Measurements from ENCODE around the gene KCNQ5.
A peak's percentile ranks its signal among the peaks of the same experiment; 100 is the strongest.

Gene KCNQ5

GRCh38 chr6:73062837-73063236, 441.0 kb downstream of the KCNQ5 start:
- H3K36me3 Mint-ChIP-seq, result peaks cover 7% of the 10 kb centered on the region
- H3K4me3 Mint-ChIP-seq, result no peak overlapping the region
- no peak for ATAC-seq
- H3K4me1 Mint-ChIP-seq, result peaks cover 7% of the 10 kb centered on the region
- no peaks in the 10 kb centered on the region for H3K27me3 Mint-ChIP-seq
- H3K27ac Mint-ChIP-seq, result no peak overlapping the region
- peaks cover 3% of the 10 kb centered on the region for H3K9me3 Mint-ChIP-seq

- no peak for ATAC-seq
- Mint-ChIP-seq H3K4me1 (peaks cover 7% of the 10 kb centered on the region), H3K27me3 (no peaks in the 10 kb centered on the region), H3K4me3 (no peak overlapping the region), H3K27ac (no peak overlapping the region), H3K36me3 (peaks cover 7% of the 10 kb centered on the region), H3K9me3 (peaks cover 3% of the 10 kb centered on the region)
Observed at GRCh38 chr6:73064266-73064665, 442.4 kb downstream of the KCNQ5 start.

GRCh38 chr6:73073238-73073637, 451.4 kb downstream of the KCNQ5 start:
- Mint-ChIP-seq H3K4me1 (no peaks in the 10 kb centered on the region), H3K27ac (no peak overlapping the region), H3K9me3 (no peaks in the 10 kb centered on the region), H3K4me3 (no peak overlapping the region), H3K36me3 (peaks cover 6% of the 10 kb centered on the region), H3K27me3 (no peaks in the 10 kb centered on the region)
- no peak for ATAC-seq

- ATAC-seq, result no peak
- no peaks in the 10 kb centered on the region for H3K27me3 Mint-ChIP-seq
- no peak overlapping the region for H3K4me3 Mint-ChIP-seq
- no peak overlapping the region for H3K27ac Mint-ChIP-seq
- peaks cover under 1% of the 10 kb centered on the region for H3K4me1 Mint-ChIP-seq
- no peaks in the 10 kb centered on the region for H3K9me3 Mint-ChIP-seq
- peaks cover 6% of the 10 kb centered on the region for H3K36me3 Mint-ChIP-seq
Observed at GRCh38 chr6:73074175-73074574, 452.3 kb downstream of the KCNQ5 start.

DNA sequence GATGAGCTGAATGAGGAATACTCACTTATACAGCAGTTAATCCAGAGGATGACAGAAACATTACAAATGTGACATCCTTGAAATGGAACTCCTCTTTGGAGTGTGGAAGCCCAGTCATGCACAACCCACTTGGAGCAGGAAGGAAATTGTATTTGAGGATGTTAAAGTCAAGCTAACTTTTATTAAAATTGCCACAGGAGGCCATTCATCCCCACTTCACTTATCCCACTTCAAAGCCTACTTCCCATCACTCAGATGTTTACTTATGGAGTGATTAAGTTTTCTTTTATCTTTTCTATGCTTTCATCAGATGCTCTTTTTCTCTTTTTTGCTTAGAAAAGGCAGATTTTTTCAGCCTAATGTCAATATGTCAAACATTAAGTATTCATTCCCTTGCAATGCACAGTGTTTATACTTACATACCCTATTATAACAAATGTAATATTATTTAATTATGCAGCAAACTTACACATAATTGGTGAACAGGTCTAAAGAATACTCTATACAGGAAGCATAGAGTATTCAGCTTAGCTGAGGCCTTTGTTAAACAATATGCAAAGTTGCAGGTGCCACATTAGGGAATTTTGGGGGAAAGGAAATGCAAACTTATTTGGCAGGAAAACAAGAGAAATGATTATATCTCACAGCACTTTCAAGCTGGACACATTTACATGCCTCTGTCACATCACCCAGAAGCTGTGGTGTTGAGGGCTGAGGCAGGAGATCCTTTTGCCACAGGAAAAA, 454.5 kb downstream of the KCNQ5 start:
- Mint-ChIP-seq H3K27ac (no peak overlapping the region), H3K4me3 (no peak overlapping the region), H3K36me3 (peaks cover 6% of the 10 kb centered on the region), H3K27me3 (no peaks in the 10 kb centered on the region), H3K9me3 (no peaks in the 10 kb centered on the region), H3K4me1 (peaks cover 11% of the 10 kb centered on the region)
- no peak for ATAC-seq

GRCh38 chr6:73078333-73078862, 456.5 kb downstream of the KCNQ5 start:
- Mint-ChIP-seq H3K27me3 (no peaks in the 10 kb centered on the region), H3K4me3 (no peak overlapping the region), H3K27ac (no peak overlapping the region), H3K4me1 (peaks cover 11% of the 10 kb centered on the region), H3K36me3 (peaks cover 6% of the 10 kb centered on the region), H3K9me3 (no peaks in the 10 kb centered on the region)
- ATAC-seq, result no peak

- peaks cover 11% of the 10 kb centered on the region for H3K4me1 Mint-ChIP-seq
- peaks cover 6% of the 10 kb centered on the region for H3K36me3 Mint-ChIP-seq
- no peak for ATAC-seq
- H3K27me3 Mint-ChIP-seq, result no peaks in the 10 kb centered on the region
- H3K27ac Mint-ChIP-seq, result peak overlapping the region; percentile 23
- no peaks in the 10 kb centered on the region for H3K9me3 Mint-ChIP-seq
- H3K4me3 Mint-ChIP-seq, result no peak overlapping the region
Observed at GRCh38 chr6:73078908-73079610, 457.2 kb downstream of the KCNQ5 start.

- peaks cover 11% of the 10 kb centered on the region for H3K4me1 Mint-ChIP-seq
- H3K4me3 Mint-ChIP-seq, result no peak overlapping the region
- H3K27ac Mint-ChIP-seq, result peak overlapping the region; percentile 23
- ATAC-seq, result no peak
- H3K9me3 Mint-ChIP-seq, result no peaks in the 10 kb centered on the region
- H3K27me3 Mint-ChIP-seq, result no peaks in the 10 kb centered on the region
- peaks cover 6% of the 10 kb centered on the region for H3K36me3 Mint-ChIP-seq
Observed at GRCh38 chr6:73079611-73079955, 457.7 kb downstream of the KCNQ5 start.

GRCh38 chr6:73079978-73080377, 458.1 kb downstream of the KCNQ5 start:
- Mint-ChIP-seq H3K4me3 (no peak overlapping the region), H3K36me3 (peaks cover 6% of the 10 kb centered on the region), H3K27ac (peak overlapping the region; percentile 23)

DNA sequence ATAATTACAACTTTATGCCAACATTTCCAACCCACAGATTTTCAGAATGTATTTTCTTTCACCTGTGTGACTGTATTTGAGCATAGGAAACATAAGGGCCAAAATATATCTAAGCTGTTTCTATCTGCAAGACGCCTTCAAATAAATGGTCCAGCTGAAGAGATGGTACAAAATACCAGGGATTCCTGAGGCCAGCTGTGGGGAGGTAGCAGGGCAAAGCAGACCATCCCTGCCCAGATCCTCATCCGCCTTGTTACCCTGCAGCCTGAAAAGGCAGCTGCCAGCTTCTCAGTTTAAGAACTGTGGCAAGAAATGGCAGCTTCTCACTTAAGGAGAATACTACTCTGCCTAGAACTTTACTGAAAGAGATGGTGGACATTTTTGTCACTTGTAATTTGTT, 460.1 kb downstream of the KCNQ5 start:
- Mint-ChIP-seq H3K4me3 (no peak overlapping the region), H3K4me1 (peaks cover 11% of the 10 kb centered on the region), H3K27me3 (no peaks in the 10 kb centered on the region), H3K9me3 (peaks cover 4% of the 10 kb centered on the region), H3K36me3 (peaks cover 9% of the 10 kb centered on the region), H3K27ac (no peak overlapping the region)
- no peak for ATAC-seq

More at GRCh38 chr6:73079978-73080377, 458.1 kb downstream of the KCNQ5 start:
- no peaks in the 10 kb centered on the region for H3K9me3 Mint-ChIP-seq
- no peaks in the 10 kb centered on the region for H3K27me3 Mint-ChIP-seq
- peaks cover 11% of the 10 kb centered on the region for H3K4me1 Mint-ChIP-seq
- ATAC-seq, result peak; percentile 79

DNA sequence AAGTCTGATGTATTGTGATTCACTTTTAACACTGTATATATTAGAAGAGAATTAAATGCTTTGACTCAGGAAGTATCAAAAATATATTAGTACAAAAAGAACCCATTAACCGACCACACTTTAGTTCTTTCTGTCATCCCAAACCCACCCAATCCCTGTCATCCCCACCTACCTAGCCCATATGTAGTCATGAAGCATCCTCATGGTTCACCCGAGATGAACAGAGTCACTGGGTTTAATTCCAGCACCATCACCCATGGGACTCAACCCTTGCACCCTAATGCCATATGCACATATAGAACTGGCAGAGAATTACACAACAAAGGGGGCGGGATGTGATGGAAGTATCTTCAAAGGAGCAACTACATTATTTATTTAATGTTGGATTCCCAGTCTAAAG, 462.0 kb downstream of the KCNQ5 start:
- Mint-ChIP-seq H3K9me3 (peaks cover 4% of the 10 kb centered on the region), H3K27ac (no peak overlapping the region), H3K27me3 (no peaks in the 10 kb centered on the region), H3K4me1 (peaks cover 20% of the 10 kb centered on the region), H3K4me3 (no peak overlapping the region), H3K36me3 (peaks cover 29% of the 10 kb centered on the region)
- ATAC-seq, result no peak

- Mint-ChIP-seq H3K4me3 (no peak overlapping the region), H3K27ac (no peak overlapping the region), H3K36me3 (peaks cover 44% of the 10 kb centered on the region), H3K27me3 (no peaks in the 10 kb centered on the region), H3K4me1 (peaks cover 10% of the 10 kb centered on the region), H3K9me3 (peaks cover 4% of the 10 kb centered on the region)
- ATAC-seq, result no peak
Observed at GRCh38 chr6:73085443-73085871, 463.6 kb downstream of the KCNQ5 start.

GRCh38 chr6:73086726-73087125, 464.9 kb downstream of the KCNQ5 start:
- Mint-ChIP-seq H3K27ac (no peak overlapping the region), H3K27me3 (no peaks in the 10 kb centered on the region), H3K4me3 (no peak overlapping the region), H3K9me3 (peaks cover 7% of the 10 kb centered on the region), H3K36me3 (peaks cover 56% of the 10 kb centered on the region), H3K4me1 (peaks cover 11% of the 10 kb centered on the region)
- ATAC-seq, result no peak

DNA sequence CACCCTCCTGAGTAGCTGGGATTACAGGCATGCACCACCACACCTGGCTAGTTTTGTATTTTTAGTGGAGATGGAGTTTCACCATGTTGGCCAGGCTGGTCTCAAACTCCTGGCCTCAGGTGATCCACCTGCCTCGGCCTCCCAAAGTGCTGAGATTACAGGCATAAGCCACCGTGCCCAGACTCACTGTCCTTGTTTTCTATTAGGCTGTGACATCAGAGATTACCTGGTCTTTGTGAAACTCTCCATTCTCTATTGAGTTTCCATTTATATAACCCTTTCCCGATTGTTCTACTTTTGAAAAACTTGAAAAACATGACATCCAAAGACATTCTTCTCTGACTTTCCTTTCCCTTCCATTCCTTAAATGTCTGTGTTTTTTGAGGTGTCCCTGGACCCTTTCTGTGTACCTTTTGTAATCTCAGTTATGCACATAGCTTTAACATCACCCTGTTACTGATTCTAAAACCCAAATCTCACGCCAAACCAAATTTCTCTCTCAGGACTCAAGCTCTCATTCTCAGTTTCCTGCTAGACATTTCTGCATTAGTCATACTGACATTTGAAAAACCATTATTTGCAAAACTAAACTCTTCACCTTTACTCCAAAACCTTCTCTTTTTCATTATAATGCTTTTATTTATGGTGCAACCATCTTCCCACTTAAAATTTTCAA, 466.4 kb downstream of the KCNQ5 start:
- no peaks in the 10 kb centered on the region for H3K27me3 Mint-ChIP-seq
- H3K9me3 Mint-ChIP-seq, result peaks cover 14% of the 10 kb centered on the region
- no peak overlapping the region for H3K4me3 Mint-ChIP-seq
- H3K27ac Mint-ChIP-seq, result peak overlapping the region; percentile 2
- no peak for ATAC-seq
- peaks cover 71% of the 10 kb centered on the region for H3K36me3 Mint-ChIP-seq
- H3K4me1 Mint-ChIP-seq, result peaks cover 14% of the 10 kb centered on the region

- peaks cover 31% of the 10 kb centered on the region for H3K36me3 Mint-ChIP-seq
Observed at GRCh38 chr6:73104921-73105320, 483.1 kb downstream of the KCNQ5 start.

More at GRCh38 chr6:73104921-73105320, 483.1 kb downstream of the KCNQ5 start:
- Mint-ChIP-seq H3K4me3 (no peak overlapping the region), H3K4me1 (no peaks in the 10 kb centered on the region), H3K27ac (no peak overlapping the region), H3K9me3 (peaks cover 14% of the 10 kb centered on the region), H3K27me3 (no peaks in the 10 kb centered on the region)
- no peak for ATAC-seq

All from stimulated activated memory B cell treated with anti-CD40 and anti-IgM and Interleukin-4, amounts not matched to agents 10 μg/mL and 1 μg/mL and 100 μg/mL, for 72 hours (primary cell).